Endothelial cell of umbilical vein (primary cell): ENCODE data around the gene ABHD14A. TPM values are rescaled to one million over a fixed set of nuclear protein-coding genes. Genes with fewer than 3 reads are reported as not detected.

Source experiments
- BruUV-seq: library from RNA; stranded (reverse); fragments of 400-500 nt; replicated peaks from 2 replicates; lab custom pipeline; 2021; lab: Mats Ljungman, UMichigan
- CTCF ChIA-PET: fragments of 300-600, 350-600 bp; sonication (Branson Sonifier 250); formaldehyde crosslinking; loops from one replicate; lab custom pipeline; 2021; ENCODE audit warnings: antibody characterized with exemption, inconsistent platforms; lab: Charles Lee
- POLR2A ChIA-PET: fragments of 300-600, 350-600 bp; sonication (Branson Sonifier 250); formaldehyde crosslinking; loops from one replicate; lab custom pipeline; 2021; ENCODE audit warnings: antibody characterized with exemption, inconsistent platforms; lab: Charles Lee
- DNase-seq: peaks from one replicate; pipeline ENCODE4 v3.0.0-alpha.2; 2011; ENCODE audit warnings: low read depth, low spot score
- FAIRE-seq: peaks from 2 replicates; lab custom pipeline; 2011; peaks lifted over from hg19 to GRCh38; lab: Jason Lieb, UNC
- H2AFZ ChIP-seq: 2 replicates; pipeline ENCODE4 v1.6.0; 2012; ENCODE audit warnings: low read depth, low read length, control low read depth, inconsistent platforms
- H3K27ac ChIP-seq: 2 replicates; pipeline ENCODE4 v1.5.1; 2011; ENCODE audit warnings: low read depth, mild to moderate bottlenecking, control low read depth, low read length, moderate library complexity; ENCODE audit not compliant: insufficient read depth
- H3K27me3 ChIP-seq, 2 experiments: 2 replicates each; pipeline versions ENCODE4 v1.6.0 to v1.6.1; 2011; ENCODE audit warnings: low read length in 2 of 2, mixed read lengths in 1 of 2; ENCODE audit not compliant: control insufficient read depth in 2 of 2, insufficient read depth in 2 of 2
- H3K36me3 ChIP-seq, 2 experiments: 2 replicates in 1 of 2; 3 replicates in 1 of 2; pipeline ENCODE4 v1.5.1; 2011; ENCODE audit warnings: low read length in 2 of 2, mild to moderate bottlenecking in 1 of 2, moderate library complexity in 1 of 2; ENCODE audit not compliant: control insufficient read depth in 2 of 2, insufficient read depth in 2 of 2; ENCODE audit errors: extremely low read depth in 1 of 2
- H3K4me1 ChIP-seq: 3 replicates; pipeline ENCODE4 v1.5.1; 2011; ENCODE audit warnings: mild to moderate bottlenecking, low read length; ENCODE audit not compliant: control insufficient read depth, insufficient read depth; ENCODE audit errors: extremely low read depth
- H3K4me2 ChIP-seq: 2 replicates; pipeline ENCODE4 v1.6.1; 2011; ENCODE audit warnings: low read length, control low read depth, mixed read lengths; ENCODE audit not compliant: insufficient read depth
- H3K4me3 ChIP-seq, 3 experiments: fragments of 200-600 bp in 1 of 3; sonication (generic), shearing (Covaris generic) in 1 of 3; replicated peaks in 1 of 3; 2 replicates each; pipeline ENCODE4 v1.5.1; 2011 to 2016; ENCODE audit warnings: control low read depth in 3 of 3, low read length in 3 of 3, mild to moderate bottlenecking in 2 of 3, inconsistent platforms in 1 of 3, low read depth in 1 of 3, moderate library complexity in 1 of 3; ENCODE audit not compliant: insufficient read depth in 1 of 3
- H3K79me2 ChIP-seq: 2 replicates; pipeline ENCODE4 v1.6.0; 2012; ENCODE audit warnings: low read length, inconsistent platforms; ENCODE audit not compliant: control insufficient read depth, insufficient read depth
- H3K9ac ChIP-seq: replicated peaks from 2 replicates; pipeline ENCODE3; 2011; ENCODE audit warnings: low read length, control low read depth; ENCODE audit not compliant: insufficient read depth; ENCODE audit errors: extremely low read depth
- H3K9me1 ChIP-seq: replicated peaks from 3 replicates; pipeline ENCODE4 v1.6.0; 2011; ENCODE audit warnings: mild to moderate bottlenecking, low read length; ENCODE audit not compliant: control insufficient read depth, insufficient read depth; ENCODE audit errors: extremely low read depth
- H3K9me3 ChIP-seq: replicated peaks from 2 replicates; pipeline ENCODE4 v1.5.1; 2012; ENCODE audit warnings: low read length, inconsistent platforms; ENCODE audit not compliant: control insufficient read depth, insufficient read depth
- H4K20me1 ChIP-seq: replicated peaks from 2 replicates; pipeline ENCODE3; 2011; ENCODE audit warnings: mild to moderate bottlenecking, low read length; ENCODE audit not compliant: control insufficient read depth, insufficient read depth; ENCODE audit errors: extremely low read depth
- CTCF ChIP-seq, 2 donors: IDR thresholded peaks; 1 replicate in 1 of 2; 2 replicates in 1 of 2; pipeline ENCODE4 v1.5.1; 2011; ENCODE audit warnings: low read length in 2 of 2, mild to moderate bottlenecking in 2 of 2, moderate library complexity in 2 of 2, control low read depth in 1 of 2, inconsistent platforms in 1 of 2, low read depth in 1 of 2; ENCODE audit not compliant: insufficient read depth in 1 of 2; ENCODE audit errors: extremely low read depth in 1 of 2
- EZH2 ChIP-seq: IDR thresholded peaks from 2 replicates; pipeline ENCODE4 v1.6.1; 2012; ENCODE audit warnings: borderline replicate concordance, low read depth, mild to moderate bottlenecking, moderate library complexity, low read length, inconsistent platforms; ENCODE audit not compliant: severe bottlenecking
- FOS ChIP-seq: IDR thresholded peaks from 2 replicates; pipeline ENCODE4 v1.6.1; 2011; ENCODE audit warnings: mild to moderate bottlenecking, low read length, moderate library complexity, borderline replicate concordance; ENCODE audit not compliant: insufficient read depth
- GATA2 ChIP-seq: IDR thresholded peaks from 2 replicates; pipeline ENCODE4 v1.7.0; 2011; ENCODE audit warnings: low read depth, mild to moderate bottlenecking, moderate library complexity, mixed read lengths, low read length; ENCODE audit not compliant: insufficient read length, insufficient read depth
- JUN ChIP-seq: IDR thresholded peaks from 2 replicates; pipeline ENCODE4 v1.6.1; 2011; ENCODE audit warnings: borderline replicate concordance, low read depth; ENCODE audit not compliant: insufficient read length, insufficient read depth
- MAX ChIP-seq: IDR thresholded peaks from 2 replicates; pipeline ENCODE4 v1.6.1; 2011; ENCODE audit not compliant: insufficient read depth, insufficient read length
- MYC ChIP-seq: IDR thresholded peaks from one replicate; pipeline ENCODE4 v1.6.1; 2011; ENCODE audit warnings: mild to moderate bottlenecking, low read depth, low read length
- POLR2A ChIP-seq: IDR thresholded peaks from 2 replicates; pipeline ENCODE4 v1.6.1; 2012; ENCODE audit warnings: low read depth, mild to moderate bottlenecking, control low read depth, low read length
- POLR2AphosphoS5 ChIP-seq: IDR thresholded peaks from 2 replicates; pipeline ENCODE4 v1.6.1; 2012; ENCODE audit warnings: low read depth, mild to moderate bottlenecking, control low read depth, low read length, moderate library complexity; ENCODE audit not compliant: insufficient read depth
- dilution Hi-C: fragments of 300-500 bp; cut with MboI; formaldehyde crosslinking; loops from one replicate; pipeline ENCODE4 v1.15.0; 2019; ENCODE audit warnings: low sequenced_read_pairs; ENCODE audit not compliant: extremely low pct_ligation_motif_present
- intact Hi-C: fragments of 100-400 bp; cut with micrococcal nuclease; formaldehyde crosslinking; loops from one replicate; pipeline ENCODE4 v1.10.0; 2022
- polyA plus RNA-seq, 4 experiments: library from polyadenylated mRNA; depleted of rRNA in 3 of 4; stranded (reverse) in 3 of 4; unstranded in 1 of 4; fragments of >200 nt; gene quantifications; 2 replicates each; pipeline versions ENCODE4 v1.2.1 to v1.2.3, GENCODE V29; 2011 to 2012; ENCODE audit warnings: missing spikeins in 1 of 4
- total RNA-seq: library from RNA; stranded (reverse); gene quantifications from 2 replicates; pipeline ENCODE4 v1.2.3, GENCODE V29; 2021

ABHD14A gene
- total and polyA plus RNA-seq, 2 donors (not counting 3 experiments of a cell fraction or from before 2014, with no cell fraction given), result 6.6 to 23.7 TPM

GRCh38 chr3:51927061-51927977, 47.5 kb upstream of the ABHD14A start:
- DNase-seq (no peak), FAIRE-seq (no peak)
- Histone ChIP-seq H3K4me1 (no peaks in the 10 kb centered on the region), H4K20me1 (no peaks in the 10 kb centered on the region), H3K27ac (no peak overlapping the region), H3K79me2 (no peaks in the 10 kb centered on the region), H3K9me1 (no peaks in the 10 kb centered on the region), H2AFZ (no peak overlapping the region), H3K4me2 (no peak overlapping the region), H3K36me3 (no peaks in the 10 kb centered on the region), H3K27me3 (no peaks in the 10 kb centered on the region), H3K9me3 (no peaks in the 10 kb centered on the region), H3K9ac (no peak overlapping the region), H3K4me3 (no peak overlapping the region)
- TF ChIP-seq EZH2, result no peak
- TF ChIP-seq FOS, result no peak
- TF ChIP-seq MYC, result no peak
- no peak for TF ChIP-seq CTCF (IDR thresholded peaks at IDR 0.05; ENCODE audit: extremely low read depth in 1 of 2, insufficient read depth in 1 of 2, low read depth in 1 of 2, low read length in 2 of 2)
- no peak for TF ChIP-seq GATA2
- no peak for TF ChIP-seq POLR2AphosphoS5
- TF ChIP-seq POLR2A, result no peak
- TF ChIP-seq JUN, result no peak
- no peak for TF ChIP-seq MAX
- BruUV-seq, result no TSS peak
- POLR2A ChIA-PET, result no interaction called here
- CTCF ChIA-PET, result no interaction called here
- intact Hi-C loops, result no loop called here
- dilution Hi-C loops, result no loop called here
